HG03469 (cell line): ENCODE measurements around the gene ARHGEF4.
"Not testable (repeated sequence)": the region's sequence is repeated elsewhere in the genome, so short reads cannot be mapped to it uniquely, and the experiment has no call there.

Experiments used
- ATAC-seq: cut with Tn5 transposase; IDR thresholded peaks from one replicate; pipeline ENCODE4 v1.9.1; 2021; ENCODE audit warnings: mild to moderate bottlenecking, moderate library complexity, moderate number of reproducible peaks; ENCODE audit not compliant: unreplicated experiment

Gene ARHGEF4

GRCh38 chr2:130882111-130882690 is 45.5 kb downstream of the ARHGEF4 start:
- no peak for ATAC-seq

- no peak for ATAC-seq
Measured at GRCh38 chr2:130882991-130883390, 46.3 kb downstream of the ARHGEF4 start.

GRCh38 chr2:130883496-130883895 is 46.8 kb downstream of the ARHGEF4 start:
- ATAC-seq, result no peak

GRCh38 chr2:130884013-130884412 is 47.3 kb downstream of the ARHGEF4 start:
- ATAC-seq, result no peak

GRCh38 chr2:130884503-130884902 is 47.8 kb downstream of the ARHGEF4 start:
- ATAC-seq, result no peak

- no peak for ATAC-seq
Measured at GRCh38 chr2:130887643-130888042, 50.9 kb downstream of the ARHGEF4 start.

GRCh38 chr2:130890941-130891669 is 54.4 kb downstream of the ARHGEF4 start:
- no peak for ATAC-seq

GRCh38 chr2:130891966-130892365 is 55.3 kb downstream of the ARHGEF4 start:
- ATAC-seq, result no peak

GRCh38 chr2:130892793-130893785 is 56.4 kb downstream of the ARHGEF4 start:
- no peak for ATAC-seq

- ATAC-seq, result no peak
Measured at GRCh38 chr2:130894326-130894942, 57.7 kb downstream of the ARHGEF4 start.

- no peak for ATAC-seq
Measured at GRCh38 chr2:130896813-130897212, 60.1 kb downstream of the ARHGEF4 start.

- no peak for ATAC-seq
Measured at GRCh38 chr2:130898553-130898952, 61.8 kb downstream of the ARHGEF4 start.

GRCh38 chr2:130899306-130899705 is 62.6 kb downstream of the ARHGEF4 start:
- ATAC-seq, result no peak

- no peak for ATAC-seq
Measured at GRCh38 chr2:130901061-130901460, 64.3 kb downstream of the ARHGEF4 start.

- ATAC-seq, result not testable (repeated sequence)
Measured at GRCh38 chr2:130901626-130902025, 64.9 kb downstream of the ARHGEF4 start.

GRCh38 chr2:130908832-130909231 is 72.1 kb downstream of the ARHGEF4 start:
- no peak for ATAC-seq

- no peak for ATAC-seq
Measured at GRCh38 chr2:130910931-130911330, 74.2 kb downstream of the ARHGEF4 start.

GRCh38 chr2:130911482-130911881 is 74.8 kb downstream of the ARHGEF4 start:
- ATAC-seq, result no peak

GRCh38 chr2:130911996-130912395 is 75.3 kb downstream of the ARHGEF4 start:
- no peak for ATAC-seq

GRCh38 chr2:130912471-130912870 is 75.8 kb downstream of the ARHGEF4 start:
- no peak for ATAC-seq

GRCh38 chr2:130913891-130914290 is 77.2 kb downstream of the ARHGEF4 start:
- ATAC-seq, result no peak
